ENCODE measurements around the gene CYBC1.

DNA sequence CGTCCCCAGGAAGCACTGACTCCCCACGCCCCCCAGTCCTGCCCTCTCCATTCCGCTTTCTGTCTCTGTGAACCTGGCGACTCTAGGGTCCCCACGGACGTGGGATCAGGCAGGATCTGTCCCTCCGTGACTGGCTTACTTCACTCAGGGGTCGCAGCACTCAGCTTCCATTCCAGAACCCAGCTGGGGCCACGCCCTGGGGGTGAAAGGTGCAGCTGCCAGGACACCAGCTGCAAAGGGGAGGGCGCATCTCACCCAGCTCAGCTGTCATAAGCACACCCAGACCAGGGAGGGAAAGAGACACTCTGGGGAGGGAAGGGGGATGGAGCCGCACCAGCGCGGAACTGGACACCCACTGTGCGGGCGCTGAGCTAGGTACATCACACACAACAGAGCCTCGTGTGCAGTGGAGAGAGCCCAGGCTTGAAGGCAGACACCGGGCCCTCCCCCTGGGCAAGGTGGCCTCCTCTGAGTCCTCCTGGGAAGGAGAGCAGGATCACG is 50.9 kb downstream of the CYBC1 start:
- TF ChIP-seq, protein P1, sequence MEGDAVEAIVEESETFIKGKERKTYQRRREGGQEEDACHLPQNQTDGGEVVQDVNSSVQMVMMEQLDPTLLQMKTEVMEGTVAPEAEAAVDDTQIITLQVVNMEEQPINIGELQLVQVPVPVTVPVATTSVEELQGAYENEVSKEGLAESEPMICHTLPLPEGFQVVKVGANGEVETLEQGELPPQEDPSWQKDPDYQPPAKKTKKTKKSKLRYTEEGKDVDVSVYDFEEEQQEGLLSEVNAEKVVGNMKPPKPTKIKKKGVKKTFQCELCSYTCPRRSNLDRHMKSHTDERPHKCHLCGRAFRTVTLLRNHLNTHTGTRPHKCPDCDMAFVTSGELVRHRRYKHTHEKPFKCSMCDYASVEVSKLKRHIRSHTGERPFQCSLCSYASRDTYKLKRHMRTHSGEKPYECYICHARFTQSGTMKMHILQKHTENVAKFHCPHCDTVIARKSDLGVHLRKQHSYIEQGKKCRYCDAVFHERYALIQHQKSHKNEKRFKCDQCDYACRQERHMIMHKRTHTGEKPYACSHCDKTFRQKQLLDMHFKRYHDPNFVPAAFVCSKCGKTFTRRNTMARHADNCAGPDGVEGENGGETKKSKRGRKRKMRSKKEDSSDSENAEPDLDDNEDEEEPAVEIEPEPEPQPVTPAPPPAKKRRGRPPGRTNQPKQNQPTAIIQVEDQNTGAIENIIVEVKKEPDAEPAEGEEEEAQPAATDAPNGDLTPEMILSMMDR (IDR thresholded peaks at IDR 0.05; ENCODE audit: low read length), result no peak
- TF ChIP-seq EZH2 (optimal IDR thresholded peaks at IDR 0.05; ENCODE audit: low read depth, low read length), result no peak

Data from MM.1S (cell line).